ENCODE results near the gene FTSJ3. TPM values are rescaled to one million over a fixed set of nuclear protein-coding genes. Genes with fewer than 3 reads are reported as not detected.
A peak's percentile ranks its signal among the peaks of the same experiment; 100 is the strongest.

Gene FTSJ3
- total RNA-seq, 1 donor from 2014 or later, result 85.1 TPM

- no peaks in the 10 kb centered on the region for H3K27me3 Mint-ChIP-seq
- no peak overlapping the region for H3K27ac Mint-ChIP-seq
- ChIA-PET CTCF (no interaction called here), POLR2A (no interaction called here)
- no peaks in the 10 kb centered on the region for H3K9me3 Mint-ChIP-seq
- intact Hi-C loops (cut with micrococcal nuclease), result no loop called here
- ATAC-seq (ENCODE audit: low read depth), result no peak
- peaks cover 91% of the 10 kb centered on the region for H3K36me3 Mint-ChIP-seq (ENCODE audit: low read depth)
- TF ChIP-seq CTCF (IDR thresholded peaks at IDR 0.05), result no peak
- peaks cover 58% of the 10 kb centered on the region for H3K4me1 Mint-ChIP-seq
- no peak overlapping the region for H3K4me3 Mint-ChIP-seq
- no peak for DNase-seq
These were observed 4.9 kb downstream of the FTSJ3 start for GRCh38 chr17:63822537-63822936.

- Mint-ChIP-seq H3K27me3 (no peaks in the 10 kb centered on the region), H3K27ac (peak overlapping the region; percentile 80), H3K4me1 (peaks cover 50% of the 10 kb centered on the region), H3K4me3 (no peak overlapping the region), H3K36me3 (ENCODE audit: low read depth) (peaks cover 91% of the 10 kb centered on the region), H3K9me3 (no peaks in the 10 kb centered on the region)
- POLR2A ChIA-PET, result no interaction called here
- ATAC-seq (ENCODE audit: low read depth) (no peak), DNase-seq (no peak)
- CTCF ChIA-PET, result interaction anchor here (1.4 kb wide), 1 partner anchor 57 kb away, joined by 3 read pairs; no protein-coding TSS in a partner anchor
- TF ChIP-seq CTCF (IDR thresholded peaks at IDR 0.05), result no peak
- intact Hi-C loops (cut with micrococcal nuclease), result no loop called here
These were observed 5.7 kb downstream of the FTSJ3 start for GRCh38 chr17:63821804-63822203.

GRCh38 chr17:63820963-63821561, 6.4 kb downstream of the FTSJ3 start:
- H3K9me3 Mint-ChIP-seq, result no peaks in the 10 kb centered on the region
- DNase-seq, result no peak
- H3K27ac Mint-ChIP-seq, result peak overlapping the region; percentile 1
- intact Hi-C loops (cut with micrococcal nuclease), result no loop called here
- no peak overlapping the region for H3K4me3 Mint-ChIP-seq
- H3K36me3 Mint-ChIP-seq (ENCODE audit: low read depth), result peaks cover 93% of the 10 kb centered on the region
- peaks cover 43% of the 10 kb centered on the region for H3K4me1 Mint-ChIP-seq
- POLR2A ChIA-PET, result interaction anchor here (0.5 to 0.7 kb wide), 2 partner anchors 22 to 47 kb away, joined by 3 to 5 read pairs; partner anchors contain the start of gene DDX42
- TF ChIP-seq CTCF (IDR thresholded peaks at IDR 0.05), result no peak
- H3K27me3 Mint-ChIP-seq, result no peaks in the 10 kb centered on the region
- CTCF ChIA-PET, result interaction anchor here (1.4 kb wide), 1 partner anchor 58 kb away, joined by 3 read pairs; no protein-coding TSS in a partner anchor
- no peak for ATAC-seq (ENCODE audit: low read depth)

GRCh38 chr17:63819585-63820537, 7.6 kb downstream of the FTSJ3 start:
- H3K27me3 Mint-ChIP-seq, result no peaks in the 10 kb centered on the region
- no peak for DNase-seq
- no peak overlapping the region for H3K4me3 Mint-ChIP-seq
- intact Hi-C loops (cut with micrococcal nuclease), result no loop called here
- peaks cover 96% of the 10 kb centered on the region for H3K36me3 Mint-ChIP-seq (ENCODE audit: low read depth)
- POLR2A ChIA-PET, result interaction anchor here (0.5 to 1.8 kb wide), 2 partner anchors 23 to 47 kb away, joined by 5 to 10 read pairs; partner anchors contain the start of genes CCDC47 and DDX42
- H3K9me3 Mint-ChIP-seq, result no peaks in the 10 kb centered on the region
- H3K4me1 Mint-ChIP-seq, result peaks cover 32% of the 10 kb centered on the region
- peak; percentile 31 for ATAC-seq (ENCODE audit: low read depth)
- CTCF ChIA-PET, result interaction anchor here (1.5 kb wide), 1 partner anchor 15 kb away, joined by 3 read pairs; no protein-coding TSS in a partner anchor
- TF ChIP-seq CTCF (IDR thresholded peaks at IDR 0.05), result no peak
- peak overlapping the region; percentile 50 for H3K27ac Mint-ChIP-seq

GRCh38 chr17:63819131-63819530, 8.3 kb downstream of the FTSJ3 start:
- ATAC-seq (ENCODE audit: low read depth) (no peak), DNase-seq (no peak)
- Mint-ChIP-seq H3K27me3 (no peaks in the 10 kb centered on the region), H3K36me3 (ENCODE audit: low read depth) (peaks cover 96% of the 10 kb centered on the region), H3K4me1 (peaks cover 25% of the 10 kb centered on the region), H3K27ac (peak overlapping the region; percentile 10), H3K9me3 (no peaks in the 10 kb centered on the region), H3K4me3 (no peak overlapping the region)
- ChIA-PET CTCF (interaction anchor here (1.5 kb wide), 1 partner anchor 15 kb away, joined by 3 read pairs; no protein-coding TSS in a partner anchor), POLR2A (interaction anchor here (1.8 kb wide), 1 partner anchor 46 kb away, joined by 10 read pairs; the partner anchor contains the start of genes CCDC47 and DDX42)
- no peak for TF ChIP-seq CTCF (IDR thresholded peaks at IDR 0.05)
- intact Hi-C loops (cut with micrococcal nuclease), result no loop called here

Data from activated B cell treated with CpG ODN at 0.5 μM for 24 hours (primary cell).